ENCODE data around the gene CCR7.
"Not testable (repeated sequence)": the region's sequence is repeated elsewhere in the genome, so short reads cannot be mapped to it uniquely, and the experiment has no call there.

The CCR7 gene

DNA sequence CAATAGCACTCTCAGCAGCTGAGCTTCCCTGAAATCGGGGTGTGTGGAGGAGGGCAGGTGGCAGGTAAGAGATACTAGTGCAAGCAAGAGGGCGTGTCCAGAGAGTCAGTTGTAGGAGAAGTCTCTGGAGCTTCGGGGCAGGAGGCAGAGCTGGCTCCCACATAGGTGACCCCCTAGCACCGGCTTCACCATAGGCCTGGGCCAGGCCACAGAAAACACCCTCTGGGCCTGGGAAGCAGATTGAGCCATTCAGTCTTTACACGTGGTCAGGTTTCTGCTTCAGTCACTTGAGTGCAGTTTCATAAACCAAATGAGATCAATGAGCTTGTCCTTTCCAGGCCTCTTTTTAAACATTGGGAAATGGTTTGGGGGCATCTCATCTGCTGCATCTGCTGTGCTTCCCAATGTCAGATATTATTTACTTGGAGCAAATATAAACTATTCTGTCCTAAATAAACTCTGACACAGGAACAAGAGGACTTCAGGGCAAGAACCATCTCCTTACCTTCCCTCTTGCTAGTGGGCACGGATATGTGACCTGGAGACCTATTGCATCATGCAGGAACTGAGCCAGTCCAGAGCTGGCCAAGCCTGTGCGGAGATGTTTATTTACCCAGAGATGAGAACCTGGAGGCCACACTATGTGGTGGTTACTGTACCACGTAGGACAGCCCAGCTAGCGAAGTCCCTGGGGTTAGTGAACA lies 16.1 kb downstream of the CCR7 start:
- DNase-seq: no peak

GRCh38 chr17:40548491-40548981 lies 16.7 kb downstream of the CCR7 start:
- no peak for DNase-seq

DNA sequence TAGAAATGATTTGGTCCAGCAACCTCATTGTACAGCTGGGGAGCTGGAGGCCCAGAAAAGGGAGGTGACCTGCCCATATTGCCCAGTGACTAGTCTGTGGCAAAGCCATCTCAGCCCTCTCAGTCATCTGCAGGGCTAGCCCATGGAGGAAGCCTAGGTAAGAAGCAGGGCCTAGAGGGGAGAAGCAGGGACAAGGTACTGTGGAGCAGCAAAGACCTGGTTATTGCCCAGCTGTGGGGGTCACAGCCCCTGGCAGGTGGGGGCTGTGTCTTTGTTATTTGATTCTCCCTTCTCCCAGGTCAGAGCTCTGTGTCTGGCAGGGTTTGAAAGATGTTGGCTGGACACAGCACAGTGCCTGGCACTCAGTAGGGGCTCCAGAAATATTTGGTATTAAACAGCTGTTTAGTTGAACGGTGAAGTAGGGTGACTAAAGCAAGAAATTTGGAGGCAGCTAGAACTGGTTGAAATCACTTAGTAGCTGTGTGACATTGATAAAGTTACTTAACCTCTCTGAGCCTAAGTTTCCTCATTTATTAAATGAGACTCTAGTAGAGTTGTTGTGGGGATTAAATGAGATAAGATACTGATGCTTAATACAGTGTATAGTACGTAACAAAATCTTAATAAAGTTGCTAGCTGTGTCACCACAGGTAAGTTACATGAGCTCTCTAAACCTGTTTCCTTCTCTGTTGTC lies 17.3 kb downstream of the CCR7 start:
- DNase-seq: no peak

DNA sequence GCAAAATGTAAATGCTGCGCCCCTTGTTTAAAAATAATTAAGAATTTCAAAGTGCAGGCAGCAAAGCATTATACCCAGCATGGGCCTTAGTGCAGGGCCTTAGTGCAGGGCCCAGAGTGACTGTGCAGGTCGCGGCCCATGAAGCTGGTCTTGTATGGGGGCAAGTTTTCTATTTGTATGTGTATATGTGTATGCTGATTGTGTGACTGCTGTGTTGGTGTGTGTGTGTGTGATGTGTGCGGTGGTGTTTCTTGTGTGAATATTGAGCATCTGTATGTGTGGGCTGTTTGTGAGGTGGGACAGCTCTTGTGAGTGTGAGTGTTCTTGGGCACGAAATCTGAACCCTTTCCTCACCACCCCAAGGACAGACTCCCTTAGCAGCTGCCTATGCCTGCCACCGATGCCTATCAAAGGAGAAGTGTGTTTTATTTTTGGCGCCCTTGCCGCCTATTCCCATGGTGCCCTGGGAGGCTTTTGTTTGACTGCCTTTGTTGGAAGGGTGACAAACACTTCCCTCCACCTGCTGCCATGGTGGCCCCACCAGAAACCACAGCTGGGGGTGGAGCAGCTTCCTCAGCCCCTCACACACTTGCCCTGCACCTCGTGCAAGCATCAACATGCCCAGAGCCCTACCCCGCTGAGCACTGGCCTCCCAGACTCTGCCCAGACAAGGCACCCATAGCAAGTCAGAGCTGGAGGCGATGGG lies 18.0 kb downstream of the CCR7 start:
- no peak for DNase-seq

GRCh38 chr17:40546497-40546896 lies 18.8 kb downstream of the CCR7 start:
- not testable (repeated sequence) for DNase-seq

DNA sequence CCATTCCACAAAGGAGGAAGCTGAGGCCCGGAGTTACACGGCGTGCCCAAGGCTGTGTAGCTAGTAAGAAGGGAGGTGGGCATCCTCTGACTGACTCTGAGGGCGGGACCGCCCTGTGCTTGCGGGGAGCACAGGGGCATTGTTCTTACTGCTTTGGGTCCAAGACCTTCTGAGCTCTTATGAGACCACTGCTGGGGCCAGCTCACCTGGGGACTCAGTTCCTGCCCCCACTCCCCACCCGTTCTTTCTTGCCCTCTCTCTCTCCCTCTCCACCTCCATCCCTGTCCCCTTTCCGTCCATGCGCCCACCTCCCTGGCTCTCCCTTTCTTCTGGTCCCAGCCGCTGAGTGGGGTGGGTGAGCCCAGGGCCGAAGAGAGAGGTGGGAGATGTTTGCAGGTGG lies 19.6 kb downstream of the CCR7 start:
- DNase-seq: no peak

- no peak for DNase-seq
These were observed 22.5 kb downstream of the CCR7 start for GRCh38 chr17:40542558-40543411.

- DNase-seq: no peak
These were observed 23.3 kb downstream of the CCR7 start for GRCh38 chr17:40541873-40542557.

GRCh38 chr17:40541060-40541872 lies 24.0 kb downstream of the CCR7 start:
- no peak for DNase-seq

- no peak for DNase-seq
These were observed 24.8 kb downstream of the CCR7 start for GRCh38 chr17:40540448-40540847.

- no peak for DNase-seq
These were observed 25.4 kb downstream of the CCR7 start for GRCh38 chr17:40539711-40540411.

DNA sequence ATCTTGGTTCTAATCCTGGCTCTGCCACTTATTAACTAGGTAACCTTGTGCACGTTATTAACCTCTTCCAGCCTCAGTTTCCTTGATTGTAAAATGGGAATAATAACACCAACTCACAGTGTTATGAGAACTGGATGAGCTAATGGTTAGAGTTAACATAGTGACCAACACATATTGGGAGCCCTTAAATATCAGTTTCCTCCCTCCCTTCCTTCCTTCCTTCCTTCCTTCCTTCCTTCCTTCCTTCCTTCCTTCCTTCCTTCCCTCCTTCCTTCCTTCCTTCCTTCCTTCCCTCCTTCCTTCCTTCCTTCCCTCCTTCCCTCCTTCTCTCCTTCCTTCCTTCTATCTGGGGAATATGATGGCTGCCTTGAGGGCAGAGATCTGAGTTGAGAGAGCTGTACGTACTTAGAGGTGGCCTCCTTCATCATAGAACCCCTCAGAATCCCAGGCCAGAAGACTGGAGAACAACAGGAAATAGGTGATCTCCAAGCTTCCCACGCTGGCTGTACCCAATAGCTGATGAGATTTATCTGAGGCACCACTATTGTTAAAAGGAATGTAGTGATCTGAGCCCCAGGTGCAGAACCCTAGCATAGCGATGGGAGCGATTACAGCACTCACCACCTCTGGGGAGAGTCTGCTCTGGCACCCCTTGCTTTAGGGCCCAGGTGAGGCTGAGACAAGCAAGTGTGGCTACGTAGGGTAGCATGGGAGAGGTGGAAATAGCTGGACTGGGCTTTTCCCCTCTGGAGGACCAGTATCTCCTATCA lies 26.2 kb downstream of the CCR7 start:
- DNase-seq: no peak

- DNase-seq: no peak
These were observed 27.0 kb downstream of the CCR7 start for GRCh38 chr17:40538019-40538935.

- DNase-seq: no peak
These were observed 28.7 kb downstream of the CCR7 start for GRCh38 chr17:40536295-40537171.

DNA sequence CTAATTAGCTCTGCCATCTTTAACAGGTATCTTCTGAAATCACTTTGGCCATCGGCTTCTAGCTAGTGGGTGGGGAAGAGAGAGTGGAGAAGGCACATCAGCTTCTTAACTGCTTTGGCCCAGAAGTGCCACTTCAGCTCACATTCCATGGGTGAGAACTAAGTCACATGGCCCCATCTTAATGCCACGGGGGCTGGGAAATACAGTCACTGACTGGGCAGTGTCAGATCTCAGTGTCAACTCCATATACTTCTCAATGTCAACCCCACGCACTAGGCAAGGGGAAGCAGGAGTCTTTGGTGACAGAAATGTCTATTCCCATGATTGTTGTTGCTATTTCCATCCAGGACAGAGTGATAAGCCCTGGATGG lies 29.4 kb downstream of the CCR7 start:
- no peak for DNase-seq

DNA sequence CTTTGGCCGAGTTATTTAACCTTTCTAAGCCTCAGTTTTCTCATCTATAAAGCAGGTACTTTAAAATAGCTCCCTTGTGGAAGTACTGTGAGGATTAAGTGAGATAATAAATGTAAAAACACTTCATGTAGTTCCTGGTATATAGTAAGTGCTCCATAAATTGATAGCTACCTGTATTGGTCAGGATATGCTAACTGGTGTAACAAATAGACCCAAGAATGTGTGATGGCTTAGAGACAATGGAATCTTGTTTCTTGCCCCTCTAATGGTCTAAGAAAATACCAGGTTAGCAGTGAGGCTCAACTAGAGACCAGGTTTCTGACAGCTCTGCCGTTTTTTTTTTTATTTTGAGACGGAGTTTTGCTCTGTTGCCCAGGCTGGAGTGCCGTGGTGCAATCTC lies 29.8 kb downstream of the CCR7 start:
- DNase-seq: no peak

DNA sequence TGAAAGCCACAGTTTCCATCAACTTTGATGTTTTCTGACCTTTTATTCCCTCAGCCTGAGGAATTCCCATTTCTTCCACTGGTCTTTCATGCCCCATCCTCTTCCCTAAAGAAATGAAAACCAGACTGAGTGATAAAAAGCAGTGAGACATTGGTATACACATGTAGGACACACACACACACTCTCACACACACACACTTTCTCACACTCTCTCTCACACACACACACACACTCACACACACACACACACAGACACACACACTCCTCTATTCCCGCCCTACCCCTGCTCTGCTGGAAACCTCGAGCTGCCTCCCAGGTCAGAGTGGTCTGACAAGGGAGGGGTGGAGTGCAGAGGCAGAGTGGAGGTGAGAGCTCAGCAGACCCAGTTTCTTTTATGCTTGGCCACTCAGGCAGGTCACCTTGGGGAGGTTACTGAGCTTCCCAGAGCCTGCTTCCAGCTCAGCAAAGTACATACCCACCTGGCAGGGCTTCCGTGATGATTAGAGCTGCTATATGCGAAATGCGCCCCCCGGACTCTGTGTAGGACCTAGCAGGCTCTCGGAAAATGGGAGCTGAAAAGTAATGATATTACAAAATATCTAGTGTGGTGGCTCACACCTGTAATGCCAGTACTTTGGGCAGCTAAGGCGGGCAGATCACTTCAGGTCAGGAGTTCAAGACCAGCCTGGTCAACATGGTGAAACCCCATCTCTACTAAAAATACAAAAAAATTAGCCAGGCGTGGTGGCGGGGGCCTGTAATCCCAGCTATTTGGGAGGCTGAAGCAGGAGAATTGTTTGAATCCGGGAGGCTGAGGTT lies 30.7 kb downstream of the CCR7 start:
- no peak for DNase-seq

All from NCI-H1048 (cell line).